Liver (tissue), 9 donors: Measurements from ENCODE around the gene SUGP2. TPM values are rescaled to one million over a fixed set of nuclear protein-coding genes. Genes with fewer than 3 reads are reported as not detected.

Source experiments
- DNase-seq: peaks from one replicate; pipeline ENCODE4 v3.0.0-alpha.2; 2017; ENCODE audit warnings: low spot score
- H3K27ac ChIP-seq, 2 donors: one replicate each; pipeline ENCODE4 v1.7.0; 2013; ENCODE audit warnings: inconsistent platforms in 2 of 2, low read length in 2 of 2, control low read depth in 1 of 2, low read depth in 1 of 2, mild to moderate bottlenecking in 1 of 2
- H3K27me3 ChIP-seq, 4 donors: one replicate each; pipeline versions ENCODE4 v1.6.1 to v1.7.0; 2013; ENCODE audit warnings: low read length in 3 of 4, inconsistent platforms in 1 of 4, mild to moderate bottlenecking in 1 of 4, moderate library complexity in 1 of 4; ENCODE audit not compliant: control insufficient read depth in 4 of 4, insufficient read depth in 4 of 4
- H3K36me3 ChIP-seq, 4 donors: one replicate each; pipeline versions ENCODE4 v1.6.1 to v1.7.0; 2013; ENCODE audit warnings: low read length in 3 of 4, mild to moderate bottlenecking in 3 of 4, low read depth in 1 of 4, moderate library complexity in 1 of 4; ENCODE audit not compliant: control insufficient read depth in 4 of 4, insufficient read depth in 3 of 4
- H3K4me1 ChIP-seq, 4 donors: one replicate each; pipeline versions ENCODE4 v1.6.1 to v1.7.0; 2013; ENCODE audit warnings: low read length in 3 of 4, mild to moderate bottlenecking in 3 of 4, moderate library complexity in 1 of 4; ENCODE audit not compliant: control insufficient read depth in 4 of 4, insufficient read depth in 4 of 4
- H3K4me3 ChIP-seq, 3 donors: one replicate each; pipeline versions ENCODE4 v1.6.1 to v1.7.0; 2013; ENCODE audit warnings: low read length in 3 of 3, control low read depth in 1 of 3, low read depth in 1 of 3, mild to moderate bottlenecking in 1 of 3
- H3K9ac ChIP-seq, 2 donors: one replicate each; pipeline ENCODE4 v1.7.0; 2013; ENCODE audit warnings: low read length in 2 of 2, mild to moderate bottlenecking in 2 of 2, moderate library complexity in 2 of 2, control low read depth in 1 of 2, low read depth in 1 of 2
- H3K9me3 ChIP-seq, 4 donors: one replicate each; pipeline versions ENCODE4 v1.6.1 to v1.7.0; 2013; ENCODE audit warnings: low read length in 3 of 4; ENCODE audit not compliant: control insufficient read depth in 4 of 4
- ATF3 ChIP-seq: IDR thresholded peaks from 2 replicates; pipeline ENCODE4 v1.6.1; 2016; ENCODE audit warnings: antibody characterized with exemption
- EGR1 ChIP-seq, 2 donors: IDR thresholded peaks; 2 replicates each; pipeline ENCODE4 v1.6.1; 2016 to 2018; ENCODE audit warnings: antibody characterized with exemption in 2 of 2, low read depth in 2 of 2
- FOXA1 ChIP-seq: IDR thresholded peaks from 2 replicates; pipeline ENCODE4 v1.6.1; 2016; ENCODE audit warnings: antibody characterized with exemption
- FOXA2 ChIP-seq: IDR thresholded peaks from 2 replicates; pipeline ENCODE4 v1.6.1; 2016; ENCODE audit warnings: antibody characterized with exemption
- GABPA ChIP-seq, 2 donors: IDR thresholded peaks in 1 of 2; conservative IDR thresholded peaks in 1 of 2; 2 replicates each; pipeline ENCODE4 v1.6.1; 2016; ENCODE audit warnings: antibody characterized with exemption in 2 of 2, mild to moderate bottlenecking in 1 of 2, moderate library complexity in 1 of 2
- HNF4A ChIP-seq, 2 donors: conservative IDR thresholded peaks; 2 replicates each; pipeline ENCODE4 v1.6.1; 2016; ENCODE audit warnings: antibody characterized with exemption in 2 of 2, mild to moderate bottlenecking in 2 of 2
- HNF4G ChIP-seq: IDR thresholded peaks from 2 replicates; pipeline ENCODE4 v1.6.1; 2016; ENCODE audit warnings: antibody characterized with exemption
- JUND ChIP-seq, 2 donors: IDR thresholded peaks; 2 replicates each; pipeline ENCODE4 v1.6.1; 2016; ENCODE audit warnings: antibody characterized with exemption in 2 of 2
- MAX ChIP-seq: IDR thresholded peaks from 2 replicates; pipeline ENCODE4 v1.6.1; 2016; ENCODE audit warnings: antibody characterized with exemption
- NR2F2 ChIP-seq: IDR thresholded peaks from 2 replicates; pipeline ENCODE4 v1.6.1; 2016; ENCODE audit warnings: antibody characterized with exemption
- RAD21 ChIP-seq, 2 donors: IDR thresholded peaks; 2 replicates each; pipeline ENCODE4 v1.6.1; 2016; ENCODE audit warnings: antibody characterized with exemption in 2 of 2, mild to moderate bottlenecking in 2 of 2
- REST ChIP-seq: IDR thresholded peaks from 2 replicates; pipeline ENCODE4 v1.6.1; 2016; ENCODE audit warnings: antibody characterized with exemption, mild to moderate bottlenecking
- RXRA ChIP-seq, 2 donors: IDR thresholded peaks; 2 replicates each; pipeline ENCODE4 v1.6.1; 2017 to 2018; ENCODE audit warnings: antibody characterized with exemption in 2 of 2, mild to moderate bottlenecking in 1 of 2
- SP1 ChIP-seq: IDR thresholded peaks from 2 replicates; pipeline ENCODE4 v1.6.1; 2018; ENCODE audit warnings: antibody characterized with exemption, mild to moderate bottlenecking
- TAF1 ChIP-seq: conservative IDR thresholded peaks from 2 replicates; pipeline ENCODE4 v1.6.1; 2016; ENCODE audit warnings: antibody characterized with exemption, mild to moderate bottlenecking
- YY1 ChIP-seq: IDR thresholded peaks from 2 replicates; pipeline ENCODE4 v1.6.1; 2016; ENCODE audit warnings: antibody characterized with exemption, mild to moderate bottlenecking
- ZBTB33 ChIP-seq: IDR thresholded peaks from 2 replicates; pipeline ENCODE4 v1.6.1; 2016; ENCODE audit warnings: antibody characterized with exemption
- WGBS: extraction: QIAGEN DNeasy Blood & Tissue Kit; methylation state at CpG from one replicate; pipeline ENCODE4 v1.1.7; 2013; 5-methylcytosine and 5-hydroxymethylcytosine counted together
- polyA plus RNA-seq, 2 donors: library from polyadenylated mRNA; stranded (reverse) in 1 of 2; unstranded in 1 of 2; fragments of 200-250 nt in 1 of 2; fragments of >200 nt in 1 of 2; fragmentation: Nextera tagmentation in 1 of 2; extraction: Ambion mirVana in 1 of 2; gene quantifications; one replicate each; pipeline versions ENCODE4 v1.2.1 to v1.2.3, GENCODE V29; 2013 to 2015
- total RNA-seq, 2 donors: library from RNA; depleted of rRNA; stranded (reverse); fragments of >200 nt; gene quantifications; one replicate each; pipeline ENCODE4 v1.2.3, GENCODE V29; 2014
- TF ChIP-seq, protein P1 (sequence below): fragments of 150-350 bp; IDR thresholded peaks from 2 replicates; pipeline ENCODE4 v1.5.1; 2017; ENCODE audit warnings: improper control_type of control experiment, low read depth, low read length; ENCODE audit not compliant: missing input control
- donor health status: healthy.
- donor health status: healthy.
- donor health status: healthy.
- donor health status: healthy.
- donor health status: healthy.

The SUGP2 gene
- total and polyA plus RNA-seq, 4 donors = 9.6 to 29.0 (median 19.2) TPM

DNA sequence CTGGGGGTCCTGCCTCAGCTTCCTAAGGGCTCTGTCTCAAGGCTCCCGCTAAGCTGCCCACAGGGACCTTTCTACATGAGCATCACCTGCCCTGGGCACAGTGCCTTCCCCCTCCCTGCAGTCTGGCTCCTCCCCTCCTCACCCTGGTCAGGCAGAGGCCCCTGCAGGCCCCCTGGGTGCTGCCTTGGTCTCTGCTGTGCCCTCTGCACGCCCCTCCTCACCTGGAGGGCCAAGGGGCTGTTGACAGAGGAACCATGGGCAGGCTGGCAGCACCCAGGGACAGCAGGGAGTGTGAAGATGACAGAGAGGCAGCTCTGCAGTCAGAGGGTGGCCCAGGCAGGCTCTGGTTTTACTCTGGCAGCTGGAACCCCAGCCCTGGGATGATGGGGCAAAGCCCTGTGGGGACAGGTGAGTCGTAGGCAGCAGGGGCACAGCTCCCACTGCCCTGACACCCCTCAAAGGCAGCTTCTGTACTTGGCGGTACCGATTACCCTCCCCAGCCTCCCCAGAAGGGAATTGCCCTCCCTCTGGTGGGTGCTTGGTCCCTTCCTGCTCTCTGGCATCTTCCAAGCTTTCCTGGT lies 43.1 kb downstream of the SUGP2 start (continued):
- TF ChIP-seq ZBTB33 = no peak
- TF ChIP-seq YY1 = no peak
- no peak for TF ChIP-seq MAX
- TF ChIP-seq RAD21 (IDR thresholded peaks at IDR 0.05) = no peak
- no peak for TF ChIP-seq ATF3
- no peak for TF ChIP-seq RXRA (IDR thresholded peaks at IDR 0.05)

GRCh38 chr19:18989316-18989715 lies 44.0 kb downstream of the SUGP2 start:
- Histone ChIP-seq H3K27me3 (no peaks in the 10 kb centered on the region), H3K9me3 (no peaks in the 10 kb centered on the region), H3K36me3 (peaks cover 5 to 26% (median 17%) of the 10 kb centered on the region in 4 donors), H3K9ac (no peak overlapping the region), H3K27ac (no peak overlapping the region), H3K4me1 (peaks cover 0 to 3% (median 0%) of the 10 kb centered on the region in 4 donors), H3K4me3 (no peak overlapping the region)
- 85% methylated on average over 10 of the region's 10 CpGs for WGBS
- no peak for TF ChIP-seq NR2F2
- no peak for TF ChIP-seq RAD21 (IDR thresholded peaks at IDR 0.05)
- TF ChIP-seq RXRA (IDR thresholded peaks at IDR 0.05) = no peak
- no peak for TF ChIP-seq HNF4A (conservative IDR thresholded peaks at IDR 0.05)
- TF ChIP-seq FOXA1 = no peak
- no peak for TF ChIP-seq SP1
- no peak for TF ChIP-seq ATF3
- TF ChIP-seq ZBTB33 = no peak
- TF ChIP-seq FOXA2 = no peak
- no peak for TF ChIP-seq GABPA (IDR thresholded peaks at IDR 0.05 in 1 of 2, conservative IDR thresholded peaks at IDR 0.05 in 1 of 2)
- TF ChIP-seq MAX = no peak
- TF ChIP-seq EGR1 (IDR thresholded peaks at IDR 0.05; ENCODE audit: low read depth in 2 of 2) = no peak
- TF ChIP-seq JUND (IDR thresholded peaks at IDR 0.05) = no peak
- TF ChIP-seq REST = no peak
- no peak for TF ChIP-seq YY1
- no peak for TF ChIP-seq TAF1
- TF ChIP-seq, protein P1, sequence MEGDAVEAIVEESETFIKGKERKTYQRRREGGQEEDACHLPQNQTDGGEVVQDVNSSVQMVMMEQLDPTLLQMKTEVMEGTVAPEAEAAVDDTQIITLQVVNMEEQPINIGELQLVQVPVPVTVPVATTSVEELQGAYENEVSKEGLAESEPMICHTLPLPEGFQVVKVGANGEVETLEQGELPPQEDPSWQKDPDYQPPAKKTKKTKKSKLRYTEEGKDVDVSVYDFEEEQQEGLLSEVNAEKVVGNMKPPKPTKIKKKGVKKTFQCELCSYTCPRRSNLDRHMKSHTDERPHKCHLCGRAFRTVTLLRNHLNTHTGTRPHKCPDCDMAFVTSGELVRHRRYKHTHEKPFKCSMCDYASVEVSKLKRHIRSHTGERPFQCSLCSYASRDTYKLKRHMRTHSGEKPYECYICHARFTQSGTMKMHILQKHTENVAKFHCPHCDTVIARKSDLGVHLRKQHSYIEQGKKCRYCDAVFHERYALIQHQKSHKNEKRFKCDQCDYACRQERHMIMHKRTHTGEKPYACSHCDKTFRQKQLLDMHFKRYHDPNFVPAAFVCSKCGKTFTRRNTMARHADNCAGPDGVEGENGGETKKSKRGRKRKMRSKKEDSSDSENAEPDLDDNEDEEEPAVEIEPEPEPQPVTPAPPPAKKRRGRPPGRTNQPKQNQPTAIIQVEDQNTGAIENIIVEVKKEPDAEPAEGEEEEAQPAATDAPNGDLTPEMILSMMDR = no peak
- no peak for TF ChIP-seq HNF4G
- DNase-seq = no peak
